K562 (cell line): ENCODE data around the gene NECTIN2.

Experiments
- CHD2 ChIP-seq: IDR thresholded peaks from 2 replicates; pipeline ENCODE4 v1.6.1; 2011; ENCODE audit warnings: low read depth, low read length
- DPF2 ChIP-seq: fragments of 450-650 bp; IDR thresholded peaks from 2 replicates; pipeline ENCODE4 v1.6.1; 2016
- EZH2 ChIP-seq: IDR thresholded peaks from 2 replicates; pipeline ENCODE4 v1.6.1; 2012; ENCODE audit warnings: low read depth, mild to moderate bottlenecking, inconsistent platforms, low read length, borderline replicate concordance
- MTA1 ChIP-seq: fragments of 450-650 bp; IDR thresholded peaks from 2 replicates; pipeline ENCODE4 v1.6.1; 2017; ENCODE audit warnings: borderline replicate concordance
- MXI1 ChIP-seq: IDR thresholded peaks from 2 replicates; pipeline ENCODE4 v1.6.1; 2011; ENCODE audit warnings: low read depth, mild to moderate bottlenecking, improper control_type of control experiment, low read length
- RFX5 ChIP-seq: IDR thresholded peaks from 2 replicates; pipeline ENCODE4 v1.6.1; 2011; ENCODE audit warnings: low read depth, mild to moderate bottlenecking, improper control_type of control experiment, low read length
- SREBF1 ChIP-seq: fragments of 150-350 bp; IDR thresholded peaks from 2 replicates; pipeline ENCODE4 v1.6.1; 2014; ENCODE audit warnings: antibody characterized with exemption, low read depth, low read length, borderline replicate concordance
- TF ChIP-seq, protein P1 (sequence below): sonication (generic); formaldehyde crosslinking; IDR thresholded peaks from 2 replicates; pipeline ENCODE4 v1.8.0; 2022; ENCODE audit warnings: mild to moderate bottlenecking, missing genetic modification reagents
- TF ChIP-seq, protein P2 (sequence below), 3 experiments: IDR thresholded peaks in 2 of 3; conservative IDR thresholded peaks in 1 of 3; 2 replicates each; pipeline ENCODE4 v1.5.1; 2011 to 2012; ENCODE audit warnings: low read length in 3 of 3, mild to moderate bottlenecking in 3 of 3, control low read depth in 2 of 3, improper control_type of control experiment in 1 of 3, inconsistent platforms in 1 of 3, low read depth in 1 of 3, mixed read lengths in 1 of 3, moderate library complexity in 1 of 3; ENCODE audit not compliant: insufficient read depth in 2 of 3
- TF ChIP-seq, protein P3 (sequence below): fragments of 250-450 bp; sonication (Bioruptor Pico); IDR thresholded peaks from 2 replicates; pipeline ENCODE4 v1.4.0; 2020; ENCODE audit warnings: mild to moderate bottlenecking, moderate library complexity

DNA sequence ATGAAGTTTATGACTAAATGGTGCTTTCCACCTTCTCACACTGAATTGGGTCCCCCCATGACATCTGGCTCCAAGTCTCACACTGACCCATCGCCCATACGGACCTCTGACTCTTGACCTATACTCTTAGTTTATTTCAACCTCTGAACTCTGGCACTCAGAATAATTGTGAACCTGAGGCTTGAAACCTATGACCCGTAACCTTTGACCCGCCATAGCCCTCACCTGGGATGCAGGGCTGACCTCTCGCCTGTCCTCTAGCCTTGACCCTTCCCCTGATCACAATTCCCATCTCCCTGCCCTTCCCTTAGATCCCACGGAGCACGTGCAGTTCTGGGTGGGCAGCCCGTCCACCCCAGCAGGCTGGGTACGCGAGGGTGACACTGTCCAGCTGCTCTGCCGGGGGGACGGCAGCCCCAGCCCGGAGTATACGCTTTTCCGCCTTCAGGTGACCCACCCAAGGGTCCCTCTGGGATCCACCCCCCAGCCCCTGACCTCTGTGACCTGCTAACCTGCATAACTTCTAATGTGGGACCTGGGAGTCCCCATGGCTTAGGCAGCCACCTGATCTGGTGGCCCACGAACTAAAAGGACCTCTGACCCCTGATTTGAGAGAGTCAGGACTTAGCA lies 32.1 kb upstream of the NECTIN2 start:
- TF ChIP-seq CHD2: no peak
- TF ChIP-seq, protein P1, sequence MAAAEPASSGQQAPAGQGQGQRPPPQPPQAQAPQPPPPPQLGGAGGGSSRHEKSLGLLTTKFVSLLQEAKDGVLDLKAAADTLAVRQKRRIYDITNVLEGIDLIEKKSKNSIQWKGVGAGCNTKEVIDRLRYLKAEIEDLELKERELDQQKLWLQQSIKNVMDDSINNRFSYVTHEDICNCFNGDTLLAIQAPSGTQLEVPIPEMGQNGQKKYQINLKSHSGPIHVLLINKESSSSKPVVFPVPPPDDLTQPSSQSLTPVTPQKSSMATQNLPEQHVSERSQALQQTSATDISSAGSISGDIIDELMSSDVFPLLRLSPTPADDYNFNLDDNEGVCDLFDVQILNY (CRISPR knock-in tag): no peak
- TF ChIP-seq, protein P2, sequence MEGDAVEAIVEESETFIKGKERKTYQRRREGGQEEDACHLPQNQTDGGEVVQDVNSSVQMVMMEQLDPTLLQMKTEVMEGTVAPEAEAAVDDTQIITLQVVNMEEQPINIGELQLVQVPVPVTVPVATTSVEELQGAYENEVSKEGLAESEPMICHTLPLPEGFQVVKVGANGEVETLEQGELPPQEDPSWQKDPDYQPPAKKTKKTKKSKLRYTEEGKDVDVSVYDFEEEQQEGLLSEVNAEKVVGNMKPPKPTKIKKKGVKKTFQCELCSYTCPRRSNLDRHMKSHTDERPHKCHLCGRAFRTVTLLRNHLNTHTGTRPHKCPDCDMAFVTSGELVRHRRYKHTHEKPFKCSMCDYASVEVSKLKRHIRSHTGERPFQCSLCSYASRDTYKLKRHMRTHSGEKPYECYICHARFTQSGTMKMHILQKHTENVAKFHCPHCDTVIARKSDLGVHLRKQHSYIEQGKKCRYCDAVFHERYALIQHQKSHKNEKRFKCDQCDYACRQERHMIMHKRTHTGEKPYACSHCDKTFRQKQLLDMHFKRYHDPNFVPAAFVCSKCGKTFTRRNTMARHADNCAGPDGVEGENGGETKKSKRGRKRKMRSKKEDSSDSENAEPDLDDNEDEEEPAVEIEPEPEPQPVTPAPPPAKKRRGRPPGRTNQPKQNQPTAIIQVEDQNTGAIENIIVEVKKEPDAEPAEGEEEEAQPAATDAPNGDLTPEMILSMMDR (IDR thresholded peaks at IDR 0.05 in 2 of 3, conservative IDR thresholded peaks at IDR 0.05 in 1 of 3; ENCODE audit: insufficient read depth in 2 of 3, low read depth in 1 of 3, low read length in 3 of 3): no peak
- no peak for TF ChIP-seq DPF2
- TF ChIP-seq SREBF1: no peak
- TF ChIP-seq, protein P3, sequence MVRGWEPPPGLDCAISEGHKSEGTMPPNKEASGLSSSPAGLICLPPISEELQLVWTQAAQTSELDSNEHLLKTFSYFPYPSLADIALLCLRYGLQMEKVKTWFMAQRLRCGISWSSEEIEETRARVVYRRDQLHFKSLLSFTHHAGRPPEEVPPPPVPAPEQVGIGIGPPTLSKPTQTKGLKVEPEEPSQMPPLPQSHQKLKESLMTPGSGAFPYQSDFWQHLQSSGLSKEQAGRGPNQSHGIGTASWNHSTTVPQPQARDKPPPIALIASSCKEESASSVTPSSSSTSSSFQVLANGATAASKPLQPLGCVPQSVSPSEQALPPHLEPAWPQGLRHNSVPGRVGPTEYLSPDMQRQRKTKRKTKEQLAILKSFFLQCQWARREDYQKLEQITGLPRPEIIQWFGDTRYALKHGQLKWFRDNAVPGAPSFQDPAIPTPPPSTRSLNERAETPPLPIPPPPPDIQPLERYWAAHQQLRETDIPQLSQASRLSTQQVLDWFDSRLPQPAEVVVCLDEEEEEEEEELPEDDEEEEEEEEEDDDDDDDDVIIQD (CRISPR knock-in tag): no peak
- no peak for TF ChIP-seq MXI1
- TF ChIP-seq RFX5: no peak
- TF ChIP-seq MTA1: no peak
- TF ChIP-seq EZH2: no peak
